ENCODE measurements around the gene DYNC1H1.
"Not testable (repeated sequence)": the region's sequence is repeated elsewhere in the genome, so short reads cannot be mapped to it uniquely, and the experiment has no call there.

The DYNC1H1 gene

GRCh38 chr14:101982621-101983020 lies 18.2 kb downstream of the DYNC1H1 start:
- ChIA-PET POLR2A (no interaction called here), CTCF (interaction anchor here (0.9 kb wide), 1 partner anchor 15 kb away, joined by 3 read pairs; no protein-coding TSS in a partner anchor)
- Histone ChIP-seq H3K36me3 (ENCODE audit: control insufficient read depth in 2 of 2, insufficient read depth in 1 of 2, low read length in 2 of 2) (peaks cover 78 to 88% of the 10 kb centered on the region in 2 experiments), H3K4me1 (ENCODE audit: control insufficient read depth, insufficient read depth, low read length) (no peaks in the 10 kb centered on the region), H3K9me3 (ENCODE audit: control insufficient read depth, insufficient read depth, low read depth, low read length) (no peaks in the 10 kb centered on the region), H3K27ac (ENCODE audit: extremely low read depth, low read depth, low read length) (no peak overlapping the region), H3K4me3 (ENCODE audit: low read depth, low read length) (no peak overlapping the region)
- no peak for TF ChIP-seq ZFP3 (tag by site-specific recombination; IDR thresholded peaks at IDR 0.05; ENCODE audit: low read depth)
- TF ChIP-seq ZBTB20 (tag by site-specific recombination; IDR thresholded peaks at IDR 0.05) = no peak
- no peak for TF ChIP-seq ZSCAN16 (tag by site-specific recombination; IDR thresholded peaks at IDR 0.05)
- TF ChIP-seq REST (tag by site-specific recombination; IDR thresholded peaks at IDR 0.05) = no peak
- TF ChIP-seq ZFP69B (tag by site-specific recombination; IDR thresholded peaks at IDR 0.05) = no peak
- TF ChIP-seq ZNF776 (tag by site-specific recombination; IDR thresholded peaks at IDR 0.05; ENCODE audit: borderline replicate concordance) = no peak
- TF ChIP-seq ZNF391 (tag by site-specific recombination; IDR thresholded peaks at IDR 0.05; ENCODE audit: borderline replicate concordance, low read depth) = no peak
- TF ChIP-seq ZNF555 (tag by site-specific recombination; conservative IDR thresholded peaks at IDR 0.05) = no peak
- no peak for TF ChIP-seq ZSCAN5A (tag by site-specific recombination; IDR thresholded peaks at IDR 0.05)
- TF ChIP-seq ZNF324 (tag by site-specific recombination; IDR thresholded peaks at IDR 0.05) = no peak
- TF ChIP-seq PRDM1 (tag by site-specific recombination; IDR thresholded peaks at IDR 0.05) = no peak
- TF ChIP-seq ZNF23 (tag by site-specific recombination; IDR thresholded peaks at IDR 0.05; ENCODE audit: borderline replicate concordance) = no peak
- TF ChIP-seq GLIS2 (tag by site-specific recombination; IDR thresholded peaks at IDR 0.05) = no peak

GRCh38 chr14:101984831-101985230 lies 20.5 kb downstream of the DYNC1H1 start:
- CTCF ChIA-PET = interaction anchor here (4.7 kb wide), 1 partner anchor 23 kb away, joined by 15 read pairs; no protein-coding TSS in a partner anchor
- H3K9me3 ChIP-seq (ENCODE audit: control insufficient read depth, insufficient read depth, low read depth, low read length); POLR2A ChIA-PET; H3K4me3 ChIP-seq (ENCODE audit: low read depth, low read length); H3K27ac ChIP-seq (ENCODE audit: extremely low read depth, low read depth, low read length); H3K4me1 ChIP-seq (ENCODE audit: control insufficient read depth, insufficient read depth, low read length): not testable (repeated sequence)
- H3K36me3 ChIP-seq (ENCODE audit: control insufficient read depth in 2 of 2, insufficient read depth in 1 of 2, low read length in 2 of 2) = peaks cover 76 to 88% of the 10 kb centered on the region in 2 experiments

- H3K4me3 ChIP-seq (ENCODE audit: low read depth, low read length) = no peak overlapping the region
- no peaks in the 10 kb centered on the region for H3K4me1 ChIP-seq (ENCODE audit: control insufficient read depth, insufficient read depth, low read length)
- POLR2A ChIA-PET = no interaction called here
- H3K27ac ChIP-seq (ENCODE audit: extremely low read depth, low read depth, low read length) = no peak overlapping the region
- CTCF ChIA-PET = interaction anchor here (0.9 to 4.7 kb wide), 2 partner anchors 25 to 215 kb away, joined by 3 to 15 read pairs; no protein-coding TSS in a partner anchor
- no peaks in the 10 kb centered on the region for H3K9me3 ChIP-seq (ENCODE audit: control insufficient read depth, insufficient read depth, low read depth, low read length)
- peaks cover 70 to 86% of the 10 kb centered on the region in 2 experiments for H3K36me3 ChIP-seq (ENCODE audit: control insufficient read depth in 2 of 2, insufficient read depth in 1 of 2, low read length in 2 of 2)
- no peak for TF ChIP-seq ZNF692 (tag by site-specific recombination; IDR thresholded peaks at IDR 0.05)
- TF ChIP-seq ZNF654 (tag by site-specific recombination; IDR thresholded peaks at IDR 0.05; ENCODE audit: low read depth) = no peak
- no peak for TF ChIP-seq ZNF600 (tag by site-specific recombination; IDR thresholded peaks at IDR 0.05)
- no peak for TF ChIP-seq ZNF792 (tag by site-specific recombination; IDR thresholded peaks at IDR 0.05)
- TF ChIP-seq ZNF664 (tag by site-specific recombination; IDR thresholded peaks at IDR 0.05) = no peak
- no peak for TF ChIP-seq ZNF184 (tag by site-specific recombination; IDR thresholded peaks at IDR 0.05)
- no peak for TF ChIP-seq HOXA7 (CRISPR knock-in tag; IDR thresholded peaks at IDR 0.05; ENCODE audit: borderline replicate concordance)
- TF ChIP-seq ZBTB49 (tag by site-specific recombination; IDR thresholded peaks at IDR 0.05; ENCODE audit: low read depth) = no peak
- no peak for TF ChIP-seq ZSCAN5A (tag by site-specific recombination; IDR thresholded peaks at IDR 0.05)
- no peak for TF ChIP-seq ZNF521 (tag by site-specific recombination; IDR thresholded peaks at IDR 0.05)
- no peak for TF ChIP-seq GFI1B (tag by site-specific recombination; IDR thresholded peaks at IDR 0.05)
These were observed 21.6 kb downstream of the DYNC1H1 start for GRCh38 chr14:101985957-101986356.
